GM12864 (cell line): ENCODE results near the gene TAS1R1.

Experiments
- DNase-seq: peaks from one replicate; pipeline ENCODE4 v3.0.0-alpha.2; 2011; ENCODE audit warnings: low read depth
- H3K4me3 ChIP-seq: 2 replicates; pipeline ENCODE4 v1.5.1; 2011; ENCODE audit warnings: mild to moderate bottlenecking, low read depth, low read length, control low read depth
- CTCF ChIP-seq: IDR thresholded peaks from 2 replicates; pipeline ENCODE4 v1.5.1; 2011; ENCODE audit warnings: low read depth, mild to moderate bottlenecking, moderate library complexity, low read length, control low read depth, inconsistent platforms; ENCODE audit errors: missing control alignments

Gene TAS1R1

GRCh38 chr1:6512245-6512907 is 42.7 kb upstream of the TAS1R1 start:
- no peak overlapping the region for H3K4me3 ChIP-seq
- no peak for TF ChIP-seq CTCF
- DNase-seq = no peak

GRCh38 chr1:6512908-6513280 is 42.2 kb upstream of the TAS1R1 start:
- H3K4me3 ChIP-seq = no peak overlapping the region
- DNase-seq = no peak
- TF ChIP-seq CTCF = no peak

GRCh38 chr1:6513320-6513801 is 41.7 kb upstream of the TAS1R1 start:
- no peak for TF ChIP-seq CTCF
- no peak for DNase-seq
- no peak overlapping the region for H3K4me3 ChIP-seq

GRCh38 chr1:6515771-6516170 is 39.3 kb upstream of the TAS1R1 start:
- no peak overlapping the region for H3K4me3 ChIP-seq
- no peak for TF ChIP-seq CTCF
- DNase-seq = no peak

- no peak for TF ChIP-seq CTCF
- DNase-seq = no peak
Measured at GRCh38 chr1:6517435-6517851, 37.7 kb upstream of the TAS1R1 start.

GRCh38 chr1:6519491-6519934 is 35.6 kb upstream of the TAS1R1 start:
- no peak overlapping the region for H3K4me3 ChIP-seq
- TF ChIP-seq CTCF = no peak
- no peak for DNase-seq

More at GRCh38 chr1:6517435-6517851, 37.7 kb upstream of the TAS1R1 start:
- no peak overlapping the region for H3K4me3 ChIP-seq

GRCh38 chr1:6519935-6520671 is 35.0 kb upstream of the TAS1R1 start:
- DNase-seq = no peak
- no peak for TF ChIP-seq CTCF
- no peak overlapping the region for H3K4me3 ChIP-seq
